Measurements from ENCODE around the gene ARHGEF40. TPM values are rescaled to one million over a fixed set of nuclear protein-coding genes. Genes with fewer than 3 reads are reported as not detected.

ARHGEF40 gene
- total and polyA plus RNA-seq, 8 donors, result 34.7 to 97.3 (median 80.1) TPM

GRCh38 chr14:21026988-21027315 is 43.2 kb upstream of the ARHGEF40 start:
- Histone ChIP-seq H3K27ac (peak overlapping the region in 1 of 2 donors; percentile 30), H3K4me1 (peaks cover 7 to 19% of the 10 kb centered on the region in 2 donors), H3K27me3 (peaks cover 0 to 35% of the 10 kb centered on the region in 2 donors), H3K4me3 (no peak overlapping the region), H3K9me3 (no peaks in the 10 kb centered on the region), H3K36me3 (no peaks in the 10 kb centered on the region)
- no peak for DNase-seq
- TF ChIP-seq, protein P1, sequence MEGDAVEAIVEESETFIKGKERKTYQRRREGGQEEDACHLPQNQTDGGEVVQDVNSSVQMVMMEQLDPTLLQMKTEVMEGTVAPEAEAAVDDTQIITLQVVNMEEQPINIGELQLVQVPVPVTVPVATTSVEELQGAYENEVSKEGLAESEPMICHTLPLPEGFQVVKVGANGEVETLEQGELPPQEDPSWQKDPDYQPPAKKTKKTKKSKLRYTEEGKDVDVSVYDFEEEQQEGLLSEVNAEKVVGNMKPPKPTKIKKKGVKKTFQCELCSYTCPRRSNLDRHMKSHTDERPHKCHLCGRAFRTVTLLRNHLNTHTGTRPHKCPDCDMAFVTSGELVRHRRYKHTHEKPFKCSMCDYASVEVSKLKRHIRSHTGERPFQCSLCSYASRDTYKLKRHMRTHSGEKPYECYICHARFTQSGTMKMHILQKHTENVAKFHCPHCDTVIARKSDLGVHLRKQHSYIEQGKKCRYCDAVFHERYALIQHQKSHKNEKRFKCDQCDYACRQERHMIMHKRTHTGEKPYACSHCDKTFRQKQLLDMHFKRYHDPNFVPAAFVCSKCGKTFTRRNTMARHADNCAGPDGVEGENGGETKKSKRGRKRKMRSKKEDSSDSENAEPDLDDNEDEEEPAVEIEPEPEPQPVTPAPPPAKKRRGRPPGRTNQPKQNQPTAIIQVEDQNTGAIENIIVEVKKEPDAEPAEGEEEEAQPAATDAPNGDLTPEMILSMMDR (IDR thresholded peaks at IDR 0.05), result no peak
- no peak for ATAC-seq
- intact Hi-C loops (cut with DNase I), result no loop called here

DNA sequence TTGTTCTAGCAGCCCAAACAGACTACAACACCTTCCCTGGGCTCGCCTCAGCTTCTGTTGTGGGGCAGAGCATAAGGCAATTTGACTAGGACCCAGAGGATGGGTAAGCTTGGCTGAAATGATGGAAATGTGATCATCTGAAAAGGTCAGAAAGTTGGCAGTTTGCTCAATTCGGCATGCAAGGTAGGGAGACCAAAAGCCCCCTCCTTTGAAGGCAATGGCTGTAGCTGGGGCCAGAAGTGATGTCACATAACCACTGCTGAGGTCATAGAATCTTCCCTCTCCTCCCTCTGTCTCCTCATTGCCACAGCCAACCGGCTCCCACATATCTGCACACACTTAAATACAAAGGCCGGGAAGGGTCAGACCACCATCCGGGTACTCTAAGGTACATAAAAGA is 40.2 kb upstream of the ARHGEF40 start, which contains the start of gene TPPP2:
Gene TPPP2 (plus strand): TSS at position 301 of the 400 bp plus-strand sequence. CDS start 365 bp downstream, outside the sequence.
- H3K4me1 ChIP-seq, result peaks cover 0 to under 1% of the 10 kb centered on the region in 2 donors
- TF ChIP-seq, protein P1 (IDR thresholded peaks at IDR 0.05), result no peak
- no peak within 1 kb of the TSS for H3K27ac ChIP-seq
- no peak within 1 kb of the TSS for H3K4me3 ChIP-seq
- DNase-seq, result no peak
- H3K9me3 ChIP-seq, result no peaks in the 10 kb centered on the region
- peaks cover 0 to 17% of the 10 kb centered on the region in 2 donors for H3K27me3 ChIP-seq
- H3K36me3 ChIP-seq, result no peaks in the 10 kb centered on the region
- no peak for ATAC-seq
- intact Hi-C loops (cut with DNase I), result no loop called here

GRCh38 chr14:21030531-21030930 is 39.6 kb upstream of the ARHGEF40 start:
- no peak overlapping the region for H3K27ac ChIP-seq
- TF ChIP-seq, protein P1 (IDR thresholded peaks at IDR 0.05), result no peak
- H3K36me3 ChIP-seq, result no peaks in the 10 kb centered on the region
- no peak overlapping the region for H3K4me3 ChIP-seq
- ATAC-seq (no peak), DNase-seq (no peak)
- intact Hi-C loops (cut with DNase I), result no loop called here
- H3K9me3 ChIP-seq, result no peaks in the 10 kb centered on the region
- H3K27me3 ChIP-seq, result peaks cover 0 to 11% of the 10 kb centered on the region in 2 donors
- H3K4me1 ChIP-seq, result no peaks in the 10 kb centered on the region

DNA sequence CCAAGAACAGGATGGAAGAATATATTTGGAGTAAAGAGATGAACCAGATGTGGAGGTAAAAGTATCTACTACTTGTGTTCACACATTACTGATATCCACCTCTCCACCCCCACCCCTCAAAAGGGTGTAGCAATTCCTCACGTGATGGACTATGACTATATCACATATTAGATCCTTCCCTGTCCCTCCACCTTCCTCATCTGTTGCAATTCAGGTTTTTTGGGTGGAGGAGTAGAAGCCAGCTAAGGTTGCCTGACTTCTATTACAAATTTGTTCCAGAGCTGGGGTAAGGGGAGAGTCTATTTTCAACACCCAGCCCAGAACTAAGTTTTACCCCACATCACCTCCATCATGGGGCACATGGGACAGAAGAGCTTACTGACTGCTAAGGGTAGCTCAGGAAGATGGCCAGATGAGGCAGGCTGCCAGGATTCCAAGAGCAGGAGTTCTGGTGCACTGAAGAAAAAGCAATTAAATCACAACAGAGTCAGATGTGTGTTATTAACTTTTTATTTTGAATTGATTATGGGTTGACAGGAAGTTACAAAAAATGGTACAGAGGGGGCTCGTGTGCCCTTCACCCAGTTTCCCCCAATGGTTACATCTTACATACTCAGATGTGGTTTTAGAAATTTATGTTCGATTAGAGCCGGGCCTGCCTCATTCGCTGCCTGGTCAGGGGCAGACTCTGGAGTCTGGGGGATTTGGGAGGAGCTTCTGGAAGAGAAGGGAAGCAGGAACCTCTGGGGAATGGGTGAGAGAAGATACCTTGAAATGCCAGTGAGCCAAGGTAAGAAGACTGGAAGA is 37.6 kb upstream of the ARHGEF40 start:
- Histone ChIP-seq H3K4me3 (no peak overlapping the region), H3K27me3 (no peaks in the 10 kb centered on the region), H3K4me1 (no peaks in the 10 kb centered on the region), H3K9me3 (no peaks in the 10 kb centered on the region), H3K36me3 (no peaks in the 10 kb centered on the region), H3K27ac (no peak overlapping the region)
- TF ChIP-seq, protein P1 (IDR thresholded peaks at IDR 0.05), result no peak
- ATAC-seq, result no peak
- intact Hi-C loops (cut with DNase I), result no loop called here
- DNase-seq, result no peak

DNA sequence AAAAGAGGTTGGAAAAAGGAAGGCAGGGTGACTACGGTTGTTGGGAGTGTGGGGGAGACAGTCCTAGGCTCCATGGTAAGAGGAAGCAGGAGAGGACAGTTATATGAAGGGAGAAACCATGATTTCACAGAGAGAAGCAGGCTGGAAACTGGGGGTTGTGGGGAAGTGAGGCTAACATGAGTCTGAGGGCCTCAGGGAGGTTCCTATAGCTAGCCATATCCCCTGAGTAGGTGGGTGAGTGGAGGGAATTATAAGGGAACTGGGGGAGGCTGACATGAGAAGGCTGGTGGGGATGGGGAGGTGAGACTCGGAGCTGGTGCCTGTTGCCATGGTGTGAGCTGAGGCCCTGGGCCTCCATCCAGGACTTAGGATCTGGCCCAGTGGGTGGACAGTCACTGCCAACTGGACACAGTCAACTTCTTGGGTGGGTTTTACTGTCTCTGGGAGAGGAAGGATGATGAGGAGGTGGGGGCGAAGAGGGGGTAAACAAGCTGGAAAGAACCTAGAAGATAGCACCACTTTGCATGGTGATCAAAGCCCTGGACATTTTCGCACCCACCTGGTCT is 36.9 kb upstream of the ARHGEF40 start:
- H3K9me3 ChIP-seq, result no peaks in the 10 kb centered on the region
- ATAC-seq (no peak), DNase-seq (no peak)
- intact Hi-C loops (cut with DNase I), result no loop called here
- H3K4me3 ChIP-seq, result no peak overlapping the region
- TF ChIP-seq, protein P1 (IDR thresholded peaks at IDR 0.05), result no peak
- H3K27ac ChIP-seq, result no peak overlapping the region
- no peaks in the 10 kb centered on the region for H3K4me1 ChIP-seq
- no peaks in the 10 kb centered on the region for H3K36me3 ChIP-seq
- no peaks in the 10 kb centered on the region for H3K27me3 ChIP-seq

Data from left lung (tissue), 10 donors.